Right lobe of liver (tissue), 4 donors: ENCODE data around the gene HIRA.

Experiments used
- CTCF ChIP-seq, 4 donors: fragments of 200-600 bp in 3 of 4; fragments of 450-650 bp in 1 of 4; IDR thresholded peaks; one replicate each; pipeline versions ENCODE4 v1.5.1 to v1.8.0; 2016 to 2022; ENCODE audit warnings: antibody characterized with exemption in 4 of 4, mild to moderate bottlenecking in 2 of 4
- POLR2A ChIP-seq: fragments of 450-650 bp; IDR thresholded peaks from one replicate; pipeline ENCODE4 v1.6.1; 2017; ENCODE audit warnings: antibody characterized with exemption, mild to moderate bottlenecking
- donor health status: DM: no; HTN: no; CAD: no.
- donor health status: DM: no; HTN: no; CAD: no.
- donor health status: DM: no; HTN: yes; CAD: no.

DNA sequence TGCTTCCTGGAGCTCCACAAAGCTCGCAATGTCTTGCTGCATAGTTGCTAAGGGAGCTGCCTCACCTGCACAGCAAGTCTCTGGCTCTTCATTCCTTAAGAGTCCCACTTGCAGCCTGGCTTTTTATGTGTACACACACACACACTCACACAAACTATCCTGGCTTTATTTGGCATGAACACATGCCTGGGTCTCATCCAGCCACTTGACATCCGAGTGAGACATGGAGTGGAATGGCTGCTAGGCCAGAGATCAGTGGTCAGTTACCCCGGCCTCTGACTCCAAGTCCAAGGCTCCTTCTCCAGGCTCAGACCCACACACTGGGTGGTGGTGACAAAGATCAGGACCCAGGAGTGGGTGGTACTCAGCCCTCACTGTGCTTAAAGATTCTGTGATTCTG lies 102.1 kb downstream of the HIRA start:
- TF ChIP-seq CTCF (IDR thresholded peaks at IDR 0.05) (no peak), POLR2A (no peak)
